Stimulated activated effector memory CD8-positive, alpha-beta T cell treated with anti-CD3 and anti-CD28 coated beads, Interleukin-12 subunit alpha, Interleukin-12 subunit beta, amount 100 ng/mL, for 72 hours (primary cell): Measurements from ENCODE around the gene SPANXN3.
"Not testable (repeated sequence)": the region's sequence is repeated elsewhere in the genome, so short reads cannot be mapped to it uniquely, and the experiment has no call there.

Source experiments
- ATAC-seq: fragments of 150-1000 bp; cut with Tn5 transposase; 2 replicates; pipeline ENCODE4 v1.10.0; 2021
- DNase-seq, 2 donors: peaks; one replicate each; pipeline ENCODE4 v3.0.0; 2021 to 2022; ENCODE audit warnings: low spot score in 2 of 2
- H3K27ac Mint-ChIP-seq: one replicate; pipeline ENCODE4 v1.8.0; 2022; ENCODE audit warnings: mild to moderate bottlenecking, mixed read lengths
- H3K36me3 Mint-ChIP-seq: one replicate; pipeline ENCODE4 v1.8.0; 2022; ENCODE audit warnings: mild to moderate bottlenecking, mixed read lengths
- H3K4me1 Mint-ChIP-seq: one replicate; pipeline ENCODE4 v1.8.0; 2022; ENCODE audit warnings: mixed read lengths
- H3K4me3 Mint-ChIP-seq: one replicate; pipeline ENCODE4 v1.8.0; 2022; ENCODE audit warnings: mild to moderate bottlenecking, mixed read lengths
- H3K9me3 Mint-ChIP-seq: one replicate; pipeline ENCODE4 v1.8.0; 2022; ENCODE audit warnings: mixed read lengths

The SPANXN3 gene

GRCh38 chrX:143517375-143517774 lies at the start of gene SPANXN3:
Gene SPANXN3, minus strand, starts transcription at chrX:143517475. Its CDS starts 84 bp downstream, at chrX:143517391.
- peaks cover 25% of the 10 kb centered on the region for H3K9me3 Mint-ChIP-seq
- H3K4me3 Mint-ChIP-seq, H3K36me3 Mint-ChIP-seq, H3K27ac Mint-ChIP-seq, ATAC-seq, DNase-seq, H3K4me1 Mint-ChIP-seq: not testable (repeated sequence)

- no peak for ATAC-seq
- H3K4me3 Mint-ChIP-seq = no peak overlapping the region
- H3K9me3 Mint-ChIP-seq = peaks cover 5% of the 10 kb centered on the region
- no peaks in the 10 kb centered on the region for H3K36me3 Mint-ChIP-seq
- H3K4me1 Mint-ChIP-seq = no peaks in the 10 kb centered on the region
- no peak for DNase-seq
- H3K27ac Mint-ChIP-seq = no peak overlapping the region
Observed at GRCh38 chrX:143536176-143536575, 18.9 kb upstream of the SPANXN3 start.

GRCh38 chrX:143502196-143502595 lies 15.1 kb downstream of the SPANXN3 start:
- H3K36me3 Mint-ChIP-seq, DNase-seq, H3K4me1 Mint-ChIP-seq, ATAC-seq, H3K27ac Mint-ChIP-seq, H3K4me3 Mint-ChIP-seq: not testable (repeated sequence)
- peaks cover 16% of the 10 kb centered on the region for H3K9me3 Mint-ChIP-seq

- Mint-ChIP-seq H3K36me3 (no peaks in the 10 kb centered on the region), H3K4me3 (no peak overlapping the region), H3K9me3 (peaks cover 15% of the 10 kb centered on the region), H3K27ac (no peak overlapping the region), H3K4me1 (no peaks in the 10 kb centered on the region)
- DNase-seq = no peak
- no peak for ATAC-seq
Observed at GRCh38 chrX:143500751-143501150, 16.5 kb downstream of the SPANXN3 start.

GRCh38 chrX:143486105-143486504 lies 31.2 kb downstream of the SPANXN3 start:
- no peak overlapping the region for H3K27ac Mint-ChIP-seq
- ATAC-seq (no peak), DNase-seq (no peak)
- peaks cover 7% of the 10 kb centered on the region for H3K9me3 Mint-ChIP-seq
- H3K36me3 Mint-ChIP-seq = no peaks in the 10 kb centered on the region
- H3K4me3 Mint-ChIP-seq = no peak overlapping the region
- H3K4me1 Mint-ChIP-seq = no peaks in the 10 kb centered on the region

GRCh38 chrX:143476751-143477150 lies 40.5 kb downstream of the SPANXN3 start:
- ATAC-seq (no peak), DNase-seq (no peak)
- Mint-ChIP-seq H3K4me3 (no peak overlapping the region), H3K9me3 (peaks cover 11% of the 10 kb centered on the region), H3K36me3 (no peaks in the 10 kb centered on the region), H3K4me1 (no peaks in the 10 kb centered on the region), H3K27ac (no peak overlapping the region)

- H3K27ac Mint-ChIP-seq = no peak overlapping the region
- H3K4me1 Mint-ChIP-seq = no peaks in the 10 kb centered on the region
- no peak for DNase-seq
- H3K9me3 Mint-ChIP-seq = peaks cover 8% of the 10 kb centered on the region
- no peak for ATAC-seq
- H3K36me3 Mint-ChIP-seq = no peaks in the 10 kb centered on the region
- no peak overlapping the region for H3K4me3 Mint-ChIP-seq
Observed at GRCh38 chrX:143472347-143472938, 44.8 kb downstream of the SPANXN3 start.

- no peak overlapping the region for H3K4me3 Mint-ChIP-seq
- H3K9me3 Mint-ChIP-seq = peaks cover 3% of the 10 kb centered on the region
- ATAC-seq (no peak), DNase-seq (no peak)
- no peak overlapping the region for H3K27ac Mint-ChIP-seq
- H3K4me1 Mint-ChIP-seq = no peaks in the 10 kb centered on the region
- H3K36me3 Mint-ChIP-seq = no peaks in the 10 kb centered on the region
Observed at GRCh38 chrX:143466130-143466529, 51.1 kb downstream of the SPANXN3 start.

GRCh38 chrX:143462696-143463095 lies 54.6 kb downstream of the SPANXN3 start:
- H3K9me3 Mint-ChIP-seq = peaks cover 5% of the 10 kb centered on the region
- no peak overlapping the region for H3K4me3 Mint-ChIP-seq
- H3K36me3 Mint-ChIP-seq = no peaks in the 10 kb centered on the region
- no peaks in the 10 kb centered on the region for H3K4me1 Mint-ChIP-seq
- H3K27ac Mint-ChIP-seq = no peak overlapping the region
- DNase-seq (no peak), ATAC-seq (no peak)

- H3K27ac Mint-ChIP-seq = no peak overlapping the region
- ATAC-seq (no peak), DNase-seq (no peak)
- no peak overlapping the region for H3K4me3 Mint-ChIP-seq
- H3K4me1 Mint-ChIP-seq = no peaks in the 10 kb centered on the region
- H3K9me3 Mint-ChIP-seq = peaks cover 5% of the 10 kb centered on the region
- H3K36me3 Mint-ChIP-seq = no peaks in the 10 kb centered on the region
Observed at GRCh38 chrX:143461606-143462005, 55.7 kb downstream of the SPANXN3 start.
